Suprapubic skin (tissue), 3 donors: ENCODE measurements around the gene PRKACB.

ENCODE experiments used
- EP300 ChIP-seq: sonication (generic); formaldehyde crosslinking; IDR thresholded peaks from one replicate; pipeline ENCODE4 v1.6.1; 2017; ENCODE audit warnings: antibody characterized with exemption
- POLR2A ChIP-seq, 2 donors: fragments of 450-650 bp; IDR thresholded peaks; one replicate each; pipeline ENCODE4 v1.6.1; 2017; ENCODE audit warnings: antibody characterized with exemption in 2 of 2, mild to moderate bottlenecking in 2 of 2, moderate library complexity in 2 of 2
- TF ChIP-seq, protein P1 (sequence below), 2 donors: fragments of 200-600 bp in 1 of 2; fragments of 450-650 bp in 1 of 2; sonication (generic) in 1 of 2; IDR thresholded peaks; one replicate each; pipeline ENCODE4 v1.5.1; 2016 to 2019; ENCODE audit warnings: antibody characterized with exemption in 2 of 2, mild to moderate bottlenecking in 1 of 2, moderate library complexity in 1 of 2

DNA sequence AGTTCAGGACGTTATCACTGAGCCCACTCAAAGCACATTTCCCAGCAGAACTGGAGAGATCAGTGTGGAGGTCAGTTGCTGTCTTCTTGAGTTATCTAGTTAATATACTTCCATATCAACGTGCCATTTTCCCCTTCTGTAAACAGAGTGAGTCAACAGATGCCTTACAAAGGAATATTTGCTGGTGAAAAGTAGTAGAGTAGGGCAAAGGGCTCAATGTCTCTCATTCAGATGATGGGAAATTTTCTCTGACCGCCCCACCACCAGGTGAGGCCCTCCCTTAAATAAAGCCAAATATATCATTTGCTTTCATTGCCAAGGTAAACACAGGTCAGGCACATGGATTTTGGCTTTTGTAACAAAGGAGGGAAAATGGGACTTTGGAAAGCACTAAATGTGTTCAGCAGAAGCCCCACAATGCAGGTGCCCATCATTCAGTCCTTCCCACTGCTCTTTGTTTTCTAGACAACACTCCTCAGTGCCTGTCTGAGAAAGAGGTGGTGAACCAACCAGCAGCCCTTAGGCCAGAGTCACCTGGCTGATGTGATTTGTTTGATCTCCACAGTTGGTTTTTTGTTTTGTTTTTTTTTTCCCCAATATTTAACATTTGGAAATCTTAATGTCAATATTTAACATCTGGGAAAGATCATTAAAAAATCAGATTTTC lies 116.9 kb downstream of the PRKACB start:
- TF ChIP-seq, protein P1, sequence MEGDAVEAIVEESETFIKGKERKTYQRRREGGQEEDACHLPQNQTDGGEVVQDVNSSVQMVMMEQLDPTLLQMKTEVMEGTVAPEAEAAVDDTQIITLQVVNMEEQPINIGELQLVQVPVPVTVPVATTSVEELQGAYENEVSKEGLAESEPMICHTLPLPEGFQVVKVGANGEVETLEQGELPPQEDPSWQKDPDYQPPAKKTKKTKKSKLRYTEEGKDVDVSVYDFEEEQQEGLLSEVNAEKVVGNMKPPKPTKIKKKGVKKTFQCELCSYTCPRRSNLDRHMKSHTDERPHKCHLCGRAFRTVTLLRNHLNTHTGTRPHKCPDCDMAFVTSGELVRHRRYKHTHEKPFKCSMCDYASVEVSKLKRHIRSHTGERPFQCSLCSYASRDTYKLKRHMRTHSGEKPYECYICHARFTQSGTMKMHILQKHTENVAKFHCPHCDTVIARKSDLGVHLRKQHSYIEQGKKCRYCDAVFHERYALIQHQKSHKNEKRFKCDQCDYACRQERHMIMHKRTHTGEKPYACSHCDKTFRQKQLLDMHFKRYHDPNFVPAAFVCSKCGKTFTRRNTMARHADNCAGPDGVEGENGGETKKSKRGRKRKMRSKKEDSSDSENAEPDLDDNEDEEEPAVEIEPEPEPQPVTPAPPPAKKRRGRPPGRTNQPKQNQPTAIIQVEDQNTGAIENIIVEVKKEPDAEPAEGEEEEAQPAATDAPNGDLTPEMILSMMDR (IDR thresholded peaks at IDR 0.05): no peak
- no peak for TF ChIP-seq POLR2A (IDR thresholded peaks at IDR 0.05)
- TF ChIP-seq EP300: no peak
